CD4-positive, alpha-beta T cell (primary cell): Measurements from ENCODE around the gene SUPT20H. TPM values are rescaled to one million over a fixed set of nuclear protein-coding genes. Genes with fewer than 3 reads are reported as not detected.

ENCODE experiments used
- ATAC-seq: fragments of 200-7000 bp; cut with Tn5 transposase; one replicate; pipeline ENCODE4 v1.10.0; 2022; ENCODE audit warnings: mild to moderate bottlenecking; ENCODE audit not compliant: poor library complexity
- CTCF ChIA-PET: fragments of 350-600 bp; sonication (Branson Sonifier 250); formaldehyde crosslinking; loops from one replicate; lab custom pipeline; 2021; ENCODE audit warnings: antibody characterized with exemption, inconsistent platforms; lab: Charles Lee
- POLR2A ChIA-PET: fragments of 350-600 bp; sonication (Branson Sonifier 250); formaldehyde crosslinking; loops from one replicate; lab custom pipeline; 2021; ENCODE audit warnings: antibody characterized with exemption, inconsistent platforms; lab: Charles Lee
- DNase-seq, 14 experiments: peaks; one replicate each; pipeline ENCODE4 v3.0.0-alpha.2; 2013 to 2020; ENCODE audit warnings: mixed read lengths in 2 of 14
- H3K27ac ChIP-seq, 2 donors: one replicate each; pipeline versions ENCODE4 v1.5.1 to v1.7.0; 2013; ENCODE audit warnings: low read length in 2 of 2, low read depth in 1 of 2, mild to moderate bottlenecking in 1 of 2
- H3K27me3 ChIP-seq, 2 experiments: 1 replicate in 1 of 2; 2 replicates in 1 of 2; pipeline versions ENCODE4 v1.6.1 to v1.7.0; 2013; ENCODE audit warnings: low read length in 2 of 2, control low read depth in 1 of 2, mild to moderate bottlenecking in 1 of 2, moderate library complexity in 1 of 2; ENCODE audit not compliant: insufficient read depth in 2 of 2, control insufficient read depth in 1 of 2
- H3K36me3 ChIP-seq: one replicate; pipeline ENCODE4 v1.6.1; 2013; ENCODE audit warnings: low read length, control low read depth; ENCODE audit not compliant: insufficient read depth
- H3K4me1 ChIP-seq: one replicate; pipeline ENCODE4 v1.6.1; 2013; ENCODE audit warnings: low read length, control low read depth; ENCODE audit not compliant: insufficient read depth
- H3K4me3 ChIP-seq: one replicate; pipeline ENCODE4 v1.5.1; 2013; ENCODE audit warnings: mild to moderate bottlenecking, low read length, moderate library complexity
- H3K9me3 ChIP-seq, 2 experiments: 1 replicate in 1 of 2; 2 replicates in 1 of 2; pipeline versions ENCODE4 v1.6.1 to v1.7.0; 2013; ENCODE audit warnings: low read length in 2 of 2, mild to moderate bottlenecking in 2 of 2, control low read depth in 1 of 2, moderate library complexity in 1 of 2; ENCODE audit not compliant: control insufficient read depth in 1 of 2, insufficient read depth in 1 of 2
- H3K27ac Mint-ChIP-seq: one replicate; pipeline ENCODE4 v1.8.0; 2020; ENCODE audit warnings: mixed read lengths
- H3K27me3 Mint-ChIP-seq: one replicate; pipeline ENCODE4 v1.8.0; 2021; ENCODE audit warnings: mixed read lengths
- H3K36me3 Mint-ChIP-seq: one replicate; pipeline ENCODE4 v1.8.0; 2021; ENCODE audit warnings: low read depth, mixed read lengths
- H3K4me1 Mint-ChIP-seq: one replicate; pipeline ENCODE4 v1.8.0; 2021; ENCODE audit warnings: low read depth, mixed read lengths
- H3K4me3 Mint-ChIP-seq: one replicate; pipeline ENCODE4 v1.8.0; 2020; ENCODE audit warnings: mild to moderate bottlenecking, mixed read lengths
- H3K9me3 Mint-ChIP-seq: one replicate; pipeline ENCODE4 v1.8.0; 2020; ENCODE audit warnings: mixed read lengths
- intact Hi-C, 2 experiments: fragments of 100-400 bp; cut with DNase I in 1 of 2; cut with micrococcal nuclease in 1 of 2; formaldehyde crosslinking; loops; one replicate each; pipeline versions ENCODE4 v1.15.1 to v1.9.0; 2023 to 2025; cut with DNase I, micrococcal nuclease
- total RNA-seq, 174 experiments: library from RNA in 2 of 174; stranded (reverse) in 2 of 174; gene quantifications; one replicate each; pipeline ENCODE4 v1.2.3 and lab custom pipeline; 2021 to 2026
- TF ChIP-seq, protein P1 (sequence below): fragments of 200-600 bp; IDR thresholded peaks from one replicate; pipeline ENCODE4 v1.8.0; 2022; ENCODE audit warnings: antibody characterized with exemption, mild to moderate bottlenecking

Gene SUPT20H
- total RNA-seq, 2 experiments from 2014 or later = 61.7 to 63.1 TPM

DNA sequence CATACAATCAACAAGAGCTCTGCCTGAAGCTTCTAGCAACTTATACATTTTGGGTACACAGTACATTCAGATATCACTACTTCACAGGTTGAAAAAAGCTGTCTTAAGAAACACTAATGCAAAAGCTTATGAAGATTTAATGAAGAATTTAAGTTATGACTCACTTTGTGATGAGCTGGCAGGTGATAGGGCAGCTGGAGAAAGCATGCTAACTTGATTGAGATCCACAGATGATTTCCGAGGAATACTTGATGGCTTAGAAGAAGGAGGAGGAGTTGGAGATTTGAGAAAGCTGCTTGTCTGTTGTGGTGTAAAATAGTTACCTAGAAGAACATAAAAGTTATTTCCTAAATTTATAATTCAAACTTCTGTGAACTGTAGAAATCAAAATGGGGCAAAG lies 35.6 kb downstream of the SUPT20H start:
- no peaks in the 10 kb centered on the region for H3K4me1 ChIP-seq
- peak overlapping the region; percentile 30 for H3K27ac Mint-ChIP-seq
- peaks cover 87% of the 10 kb centered on the region for H3K36me3 ChIP-seq
- CTCF ChIA-PET = interaction anchor here (1.0 kb wide), 1 partner anchor 13 kb away, joined by 3 read pairs; no protein-coding TSS in a partner anchor
- no peaks in the 10 kb centered on the region for H3K9me3 ChIP-seq
- TF ChIP-seq, protein P1, sequence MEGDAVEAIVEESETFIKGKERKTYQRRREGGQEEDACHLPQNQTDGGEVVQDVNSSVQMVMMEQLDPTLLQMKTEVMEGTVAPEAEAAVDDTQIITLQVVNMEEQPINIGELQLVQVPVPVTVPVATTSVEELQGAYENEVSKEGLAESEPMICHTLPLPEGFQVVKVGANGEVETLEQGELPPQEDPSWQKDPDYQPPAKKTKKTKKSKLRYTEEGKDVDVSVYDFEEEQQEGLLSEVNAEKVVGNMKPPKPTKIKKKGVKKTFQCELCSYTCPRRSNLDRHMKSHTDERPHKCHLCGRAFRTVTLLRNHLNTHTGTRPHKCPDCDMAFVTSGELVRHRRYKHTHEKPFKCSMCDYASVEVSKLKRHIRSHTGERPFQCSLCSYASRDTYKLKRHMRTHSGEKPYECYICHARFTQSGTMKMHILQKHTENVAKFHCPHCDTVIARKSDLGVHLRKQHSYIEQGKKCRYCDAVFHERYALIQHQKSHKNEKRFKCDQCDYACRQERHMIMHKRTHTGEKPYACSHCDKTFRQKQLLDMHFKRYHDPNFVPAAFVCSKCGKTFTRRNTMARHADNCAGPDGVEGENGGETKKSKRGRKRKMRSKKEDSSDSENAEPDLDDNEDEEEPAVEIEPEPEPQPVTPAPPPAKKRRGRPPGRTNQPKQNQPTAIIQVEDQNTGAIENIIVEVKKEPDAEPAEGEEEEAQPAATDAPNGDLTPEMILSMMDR = no peak
- H3K36me3 Mint-ChIP-seq = peaks cover 79% of the 10 kb centered on the region
- POLR2A ChIA-PET = interaction anchor here (2.8 kb wide), 1 partner anchor 23 kb away, joined by 13 read pairs; the partner anchor contains the start of gene EXOSC8
- H3K9me3 Mint-ChIP-seq = no peaks in the 10 kb centered on the region
- no peaks in the 10 kb centered on the region for H3K4me1 Mint-ChIP-seq
- ATAC-seq (no peak), DNase-seq (no peak)
- no peak overlapping the region for H3K27ac ChIP-seq
- H3K4me3 ChIP-seq = no peak overlapping the region
- intact Hi-C loops = loop anchor here in 1 of 2 experiments (2.0 kb wide), 1 partner anchor 15 kb away; no protein-coding TSS in a partner anchor
- no peaks in the 10 kb centered on the region for H3K27me3 ChIP-seq
- no peaks in the 10 kb centered on the region for H3K27me3 Mint-ChIP-seq
- H3K4me3 Mint-ChIP-seq = no peak overlapping the region

DNA sequence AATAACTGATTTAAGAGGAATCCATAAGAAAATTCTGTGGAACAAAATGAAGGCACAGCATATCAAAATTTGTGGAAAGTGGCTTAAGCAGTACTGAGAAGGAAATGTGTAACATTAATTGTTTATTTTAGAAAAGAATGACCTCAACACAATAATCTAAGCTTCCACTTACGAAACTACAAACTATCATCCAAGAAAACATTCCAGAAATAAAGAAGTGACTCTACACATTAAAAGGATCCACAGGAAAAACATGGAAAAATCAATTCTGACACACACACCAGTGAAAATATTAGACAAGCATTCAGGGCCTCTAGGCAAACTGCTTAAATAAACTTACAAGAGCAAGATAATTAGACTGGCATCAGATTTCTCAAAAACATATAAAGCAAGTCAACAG lies 44.9 kb downstream of the SUPT20H start:
- POLR2A ChIA-PET = no interaction called here
- Histone ChIP-seq H3K4me3 (no peak overlapping the region), H3K4me1 (no peaks in the 10 kb centered on the region), H3K9me3 (no peaks in the 10 kb centered on the region), H3K27me3 (no peaks in the 10 kb centered on the region), H3K27ac (no peak overlapping the region), H3K36me3 (peaks cover 76% of the 10 kb centered on the region)
- intact Hi-C loops = no loop called here
- no peak for ATAC-seq
- no peaks in the 10 kb centered on the region for H3K9me3 Mint-ChIP-seq
- H3K27ac Mint-ChIP-seq = peak overlapping the region; percentile 38
- peaks cover 6% of the 10 kb centered on the region for H3K4me1 Mint-ChIP-seq
- CTCF ChIA-PET = no interaction called here
- H3K36me3 Mint-ChIP-seq = peaks cover 94% of the 10 kb centered on the region
- no peak overlapping the region for H3K4me3 Mint-ChIP-seq
- H3K27me3 Mint-ChIP-seq = no peaks in the 10 kb centered on the region
- DNase-seq = no peak
- TF ChIP-seq, protein P1 = no peak

DNA sequence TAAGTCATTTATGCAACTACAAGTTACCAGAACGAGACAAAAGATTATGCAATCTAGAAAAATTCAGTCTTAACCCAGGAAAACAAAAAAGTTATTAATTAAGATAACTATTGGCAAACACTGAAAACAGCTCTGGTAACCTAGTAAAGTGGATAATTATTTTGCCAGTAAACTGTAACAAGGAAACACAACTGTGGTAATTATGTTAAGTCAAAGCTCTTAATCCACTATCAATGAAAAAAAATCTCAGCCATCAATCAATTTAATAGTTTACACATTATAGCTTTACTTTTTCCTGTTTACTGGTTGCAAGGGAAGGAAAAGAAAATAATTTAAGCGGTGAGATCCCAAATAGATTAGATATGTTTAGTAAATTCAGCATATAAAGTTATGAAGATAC lies 47.7 kb downstream of the SUPT20H start:
- intact Hi-C loops = no loop called here

More for the DNA sequence above, 47.7 kb downstream of the SUPT20H start:
- Histone ChIP-seq H3K27me3 (no peaks in the 10 kb centered on the region), H3K4me1 (no peaks in the 10 kb centered on the region), H3K4me3 (no peak overlapping the region), H3K27ac (no peak overlapping the region), H3K9me3 (no peaks in the 10 kb centered on the region), H3K36me3 (peaks cover 83% of the 10 kb centered on the region)
- TF ChIP-seq, protein P1 = no peak
- no peak for ATAC-seq
- no peak for DNase-seq
- Mint-ChIP-seq H3K9me3 (no peaks in the 10 kb centered on the region), H3K27ac (no peak overlapping the region), H3K36me3 (peaks cover 94% of the 10 kb centered on the region), H3K4me1 (peaks cover 13% of the 10 kb centered on the region), H3K4me3 (no peak overlapping the region), H3K27me3 (no peaks in the 10 kb centered on the region)
- ChIA-PET CTCF (interaction anchor here (1.7 to 1.8 kb wide), 2 partner anchors 12 kb away, joined by 3 to 10 read pairs; partner anchors contain the start of gene ALG5), POLR2A (interaction anchor here (0.7 to 2.6 kb wide), 2 partner anchors 10 to 12 kb away, joined by 3 to 22 read pairs; partner anchors contain the start of genes ALG5 and EXOSC8)
